CD4-positive, alpha-beta T cell (primary cell): ENCODE results near the gene SMURF2. TPM values are rescaled to one million over a fixed set of nuclear protein-coding genes. Genes with fewer than 3 reads are reported as not detected.

ENCODE experiments used
- ATAC-seq: fragments of 200-7000 bp; cut with Tn5 transposase; one replicate; pipeline ENCODE4 v1.10.0; 2022; ENCODE audit warnings: mild to moderate bottlenecking; ENCODE audit not compliant: poor library complexity
- CTCF ChIA-PET: fragments of 350-600 bp; sonication (Branson Sonifier 250); formaldehyde crosslinking; loops from one replicate; lab custom pipeline; 2021; ENCODE audit warnings: antibody characterized with exemption, inconsistent platforms; lab: Charles Lee
- POLR2A ChIA-PET: fragments of 350-600 bp; sonication (Branson Sonifier 250); formaldehyde crosslinking; loops from one replicate; lab custom pipeline; 2021; ENCODE audit warnings: antibody characterized with exemption, inconsistent platforms; lab: Charles Lee
- DNase-seq, 14 experiments: peaks; one replicate each; pipeline ENCODE4 v3.0.0-alpha.2; 2013 to 2020; ENCODE audit warnings: mixed read lengths in 2 of 14
- H3K27ac ChIP-seq, 2 donors: one replicate each; pipeline versions ENCODE4 v1.5.1 to v1.7.0; 2013; ENCODE audit warnings: low read length in 2 of 2, low read depth in 1 of 2, mild to moderate bottlenecking in 1 of 2
- H3K27me3 ChIP-seq, 2 experiments: 1 replicate in 1 of 2; 2 replicates in 1 of 2; pipeline versions ENCODE4 v1.6.1 to v1.7.0; 2013; ENCODE audit warnings: low read length in 2 of 2, control low read depth in 1 of 2, mild to moderate bottlenecking in 1 of 2, moderate library complexity in 1 of 2; ENCODE audit not compliant: insufficient read depth in 2 of 2, control insufficient read depth in 1 of 2
- H3K36me3 ChIP-seq: one replicate; pipeline ENCODE4 v1.6.1; 2013; ENCODE audit warnings: low read length, control low read depth; ENCODE audit not compliant: insufficient read depth
- H3K4me1 ChIP-seq: one replicate; pipeline ENCODE4 v1.6.1; 2013; ENCODE audit warnings: low read length, control low read depth; ENCODE audit not compliant: insufficient read depth
- H3K4me3 ChIP-seq: one replicate; pipeline ENCODE4 v1.5.1; 2013; ENCODE audit warnings: mild to moderate bottlenecking, low read length, moderate library complexity
- H3K9me3 ChIP-seq, 2 experiments: 1 replicate in 1 of 2; 2 replicates in 1 of 2; pipeline versions ENCODE4 v1.6.1 to v1.7.0; 2013; ENCODE audit warnings: low read length in 2 of 2, mild to moderate bottlenecking in 2 of 2, control low read depth in 1 of 2, moderate library complexity in 1 of 2; ENCODE audit not compliant: control insufficient read depth in 1 of 2, insufficient read depth in 1 of 2
- H3K27ac Mint-ChIP-seq: one replicate; pipeline ENCODE4 v1.8.0; 2020; ENCODE audit warnings: mixed read lengths
- H3K27me3 Mint-ChIP-seq: one replicate; pipeline ENCODE4 v1.8.0; 2021; ENCODE audit warnings: mixed read lengths
- H3K36me3 Mint-ChIP-seq: one replicate; pipeline ENCODE4 v1.8.0; 2021; ENCODE audit warnings: low read depth, mixed read lengths
- H3K4me1 Mint-ChIP-seq: one replicate; pipeline ENCODE4 v1.8.0; 2021; ENCODE audit warnings: low read depth, mixed read lengths
- H3K4me3 Mint-ChIP-seq: one replicate; pipeline ENCODE4 v1.8.0; 2020; ENCODE audit warnings: mild to moderate bottlenecking, mixed read lengths
- H3K9me3 Mint-ChIP-seq: one replicate; pipeline ENCODE4 v1.8.0; 2020; ENCODE audit warnings: mixed read lengths
- CTCF ChIP-seq: fragments of 200-600 bp; IDR thresholded peaks from one replicate; pipeline ENCODE4 v1.8.0; 2022; ENCODE audit warnings: antibody characterized with exemption, mild to moderate bottlenecking
- intact Hi-C, 2 experiments: fragments of 100-400 bp; cut with DNase I in 1 of 2; cut with micrococcal nuclease in 1 of 2; formaldehyde crosslinking; loops; one replicate each; pipeline versions ENCODE4 v1.15.1 to v1.9.0; 2023 to 2025; cut with DNase I, micrococcal nuclease
- total RNA-seq, 174 experiments: library from RNA in 2 of 174; stranded (reverse) in 2 of 174; gene quantifications; one replicate each; pipeline ENCODE4 v1.2.3 and lab custom pipeline; 2021 to 2026

SMURF2 gene
- total RNA-seq, 2 experiments from 2014 or later, result 28.0 to 29.7 TPM

- Histone ChIP-seq H3K36me3 (no peaks in the 10 kb centered on the region), H3K9me3 (no peaks in the 10 kb centered on the region), H3K27ac (no peak overlapping the region), H3K4me3 (no peak overlapping the region), H3K4me1 (no peaks in the 10 kb centered on the region), H3K27me3 (no peaks in the 10 kb centered on the region)
- no peaks in the 10 kb centered on the region for H3K27me3 Mint-ChIP-seq
- ChIA-PET POLR2A (no interaction called here), CTCF (no interaction called here)
- no peaks in the 10 kb centered on the region for H3K4me1 Mint-ChIP-seq
- ATAC-seq (no peak), DNase-seq (no peak)
- H3K9me3 Mint-ChIP-seq, result no peaks in the 10 kb centered on the region
- intact Hi-C loops, result no loop called here
- H3K27ac Mint-ChIP-seq, result no peak overlapping the region
- H3K4me3 Mint-ChIP-seq, result no peak overlapping the region
- TF ChIP-seq CTCF, result no peak
- no peaks in the 10 kb centered on the region for H3K36me3 Mint-ChIP-seq
Measured at GRCh38 chr17:64686705-64687104, 24.6 kb upstream of the SMURF2 start.

GRCh38 chr17:64685705-64686104, 23.6 kb upstream of the SMURF2 start:
- H3K4me1 ChIP-seq, result no peaks in the 10 kb centered on the region
- CTCF ChIA-PET, result no interaction called here
- Mint-ChIP-seq H3K4me1 (no peaks in the 10 kb centered on the region), H3K36me3 (no peaks in the 10 kb centered on the region), H3K9me3 (no peaks in the 10 kb centered on the region), H3K4me3 (no peak overlapping the region), H3K27ac (no peak overlapping the region), H3K27me3 (no peaks in the 10 kb centered on the region)
- H3K36me3 ChIP-seq, result no peaks in the 10 kb centered on the region
- H3K27ac ChIP-seq, result no peak overlapping the region
- DNase-seq, result no peak
- no peaks in the 10 kb centered on the region for H3K9me3 ChIP-seq
- POLR2A ChIA-PET, result no interaction called here
- H3K4me3 ChIP-seq, result no peak overlapping the region
- intact Hi-C loops, result no loop called here
- ATAC-seq, result no peak
- no peak for TF ChIP-seq CTCF
- no peaks in the 10 kb centered on the region for H3K27me3 ChIP-seq

GRCh38 chr17:64683796-64684195, 21.7 kb upstream of the SMURF2 start:
- no peak for TF ChIP-seq CTCF

More at GRCh38 chr17:64683796-64684195, 21.7 kb upstream of the SMURF2 start:
- H3K4me3 ChIP-seq, result no peak overlapping the region
- Mint-ChIP-seq H3K27me3 (no peaks in the 10 kb centered on the region), H3K27ac (no peak overlapping the region), H3K4me1 (no peaks in the 10 kb centered on the region), H3K4me3 (no peak overlapping the region), H3K36me3 (no peaks in the 10 kb centered on the region), H3K9me3 (no peaks in the 10 kb centered on the region)
- no peaks in the 10 kb centered on the region for H3K4me1 ChIP-seq
- DNase-seq (no peak), ATAC-seq (no peak)
- H3K36me3 ChIP-seq, result no peaks in the 10 kb centered on the region
- H3K9me3 ChIP-seq, result no peaks in the 10 kb centered on the region
- no peaks in the 10 kb centered on the region for H3K27me3 ChIP-seq
- intact Hi-C loops, result no loop called here
- ChIA-PET POLR2A (no interaction called here), CTCF (no interaction called here)
- no peak overlapping the region for H3K27ac ChIP-seq
